MM.1S (cell line): ENCODE results near the gene NOVA1.

ENCODE experiments used
- DNase-seq: peaks from one replicate; pipeline ENCODE4 v3.0.0-alpha.2; 2015
- H2AFZ ChIP-seq: fragments of 300-600 bp; sonication (generic); 2 replicates; pipeline ENCODE4 v1.6.0; 2016; ENCODE audit warnings: antibody characterized with exemption, low read length
- H3F3A ChIP-seq: fragments of 300-600 bp; sonication (generic); 2 replicates; pipeline ENCODE4 v1.6.1; 2016; ENCODE audit warnings: mild to moderate bottlenecking, antibody characterized with exemption, low read length, moderate library complexity, mixed read lengths; ENCODE audit not compliant: insufficient read depth
- H3K27ac ChIP-seq: fragments of 300-600 bp; sonication (generic); 2 replicates; pipeline ENCODE4 v1.5.1; 2016; ENCODE audit warnings: mild to moderate bottlenecking, low read length
- H3K27me3 ChIP-seq: fragments of 300-600 bp; sonication (generic); replicated peaks from 2 replicates; pipeline ENCODE4 v1.6.0; 2016; ENCODE audit warnings: low read length; ENCODE audit not compliant: insufficient read depth
- H3K36me3 ChIP-seq: fragments of 300-600 bp; sonication (generic); replicated peaks from 2 replicates; pipeline ENCODE4 v1.6.1; 2016; ENCODE audit warnings: mild to moderate bottlenecking, low read length, mixed read lengths; ENCODE audit not compliant: insufficient read depth
- H3K4me1 ChIP-seq: fragments of 300-600 bp; sonication (generic); 2 replicates; pipeline ENCODE4 v1.6.1; 2016; ENCODE audit warnings: low read length, mixed read lengths
- H3K4me2 ChIP-seq: fragments of 300-600 bp; sonication (generic); 2 replicates; pipeline ENCODE4 v1.6.0; 2016; ENCODE audit warnings: low read depth, low read length
- H3K4me3 ChIP-seq: fragments of 300-600 bp; sonication (generic); 2 replicates; pipeline ENCODE4 v1.5.1; 2016; ENCODE audit warnings: low read length, mixed read lengths
- H3K79me2 ChIP-seq: fragments of 300-600 bp; sonication (generic); 2 replicates; pipeline ENCODE4 v1.6.1; 2016; ENCODE audit warnings: mixed run types, low read length, mixed read lengths
- H3K9ac ChIP-seq: fragments of 300-600 bp; sonication (generic); 2 replicates; pipeline ENCODE4 v1.6.1; 2016; ENCODE audit warnings: low read length, mixed read lengths
- H3K9me2 ChIP-seq: fragments of 300-600 bp; sonication (generic); replicated peaks from 2 replicates; pipeline ENCODE4 v1.6.1; 2016; ENCODE audit warnings: mild to moderate bottlenecking, low read length, mixed read lengths; ENCODE audit not compliant: insufficient read depth
- H3K9me3 ChIP-seq: fragments of 300-600 bp; sonication (generic); replicated peaks from 2 replicates; pipeline ENCODE4 v1.6.1; 2016; ENCODE audit warnings: mild to moderate bottlenecking, low read length, mixed read lengths; ENCODE audit not compliant: insufficient read depth
- H4K20me1 ChIP-seq: fragments of 300-600 bp; sonication (generic); 2 replicates; pipeline ENCODE4 v1.6.1; 2016; ENCODE audit warnings: mild to moderate bottlenecking, low read length, moderate library complexity, mixed read lengths; ENCODE audit not compliant: insufficient read depth
- CTCF ChIP-seq: fragments of 300-600 bp; sonication (generic); IDR thresholded peaks from 2 replicates; pipeline ENCODE4 v1.5.1; 2016; ENCODE audit warnings: antibody characterized with exemption, low read length, mixed read lengths
- EZH2 ChIP-seq: fragments of 300-600 bp; sonication (generic); optimal IDR thresholded peaks from 2 replicates; pipeline ENCODE3; 2017; ENCODE audit warnings: low read depth, mild to moderate bottlenecking, antibody characterized with exemption, low read length, mixed read lengths
- EZH2phosphoT487 ChIP-seq: fragments of 300-600 bp; sonication (generic); IDR thresholded peaks from 2 replicates; pipeline ENCODE4 v1.6.1; 2018; ENCODE audit warnings: antibody characterized with exemption, low read length

NOVA1 gene

DNA sequence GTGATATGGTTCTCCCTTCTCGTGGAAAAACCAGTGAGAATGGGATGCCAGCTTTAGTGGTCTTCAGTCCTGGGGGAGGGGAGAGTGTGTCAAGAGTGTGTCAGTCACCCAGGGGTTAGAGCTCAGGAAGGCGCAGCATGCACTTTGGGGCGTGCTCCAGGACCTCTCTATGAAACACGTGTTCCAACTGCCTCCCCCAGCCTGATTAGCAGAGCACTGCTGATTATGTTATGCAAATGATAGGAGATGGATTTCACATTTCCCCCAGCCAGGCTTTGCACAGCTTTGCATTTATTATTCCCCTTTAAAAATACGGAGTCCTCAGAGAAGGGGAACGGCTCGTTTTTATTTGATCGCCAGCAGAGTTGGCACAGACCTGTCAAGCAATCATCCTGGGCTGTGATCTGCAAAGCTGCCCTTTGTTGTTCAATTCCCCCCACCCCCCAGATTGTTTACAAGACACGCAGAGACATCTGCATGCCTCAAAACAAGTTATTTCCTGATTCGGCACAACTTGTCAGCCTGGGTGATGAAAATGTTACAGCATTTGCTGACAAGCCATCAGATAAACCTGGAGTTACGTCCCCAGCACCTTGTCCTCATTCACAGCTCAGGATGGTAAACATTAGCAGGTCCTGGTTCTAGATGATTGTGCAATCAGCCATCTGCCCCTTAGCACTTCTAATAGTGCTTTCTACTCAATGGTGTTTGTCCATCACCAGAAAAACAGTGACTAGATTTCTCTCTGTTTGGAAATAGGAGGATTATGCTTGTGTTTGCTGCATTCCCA lies 196.5 kb downstream of the NOVA1 start:
- H3K27me3 ChIP-seq: no peaks in the 10 kb centered on the region
- H4K20me1 ChIP-seq: no peaks in the 10 kb centered on the region
- no peaks in the 10 kb centered on the region for H3K9me3 ChIP-seq
- no peak overlapping the region for H3K27ac ChIP-seq
- H3K4me3 ChIP-seq: no peak overlapping the region
- no peak for DNase-seq
- no peak overlapping the region for H2AFZ ChIP-seq
- H3K4me1 ChIP-seq: no peaks in the 10 kb centered on the region
- no peaks in the 10 kb centered on the region for H3K9me2 ChIP-seq
- TF ChIP-seq EZH2 (no peak), CTCF (no peak), EZH2phosphoT487 (no peak)
- no peak overlapping the region for H3K9ac ChIP-seq
- H3K4me2 ChIP-seq: no peak overlapping the region
- no peaks in the 10 kb centered on the region for H3F3A ChIP-seq
- no peaks in the 10 kb centered on the region for H3K79me2 ChIP-seq
- no peaks in the 10 kb centered on the region for H3K36me3 ChIP-seq

DNA sequence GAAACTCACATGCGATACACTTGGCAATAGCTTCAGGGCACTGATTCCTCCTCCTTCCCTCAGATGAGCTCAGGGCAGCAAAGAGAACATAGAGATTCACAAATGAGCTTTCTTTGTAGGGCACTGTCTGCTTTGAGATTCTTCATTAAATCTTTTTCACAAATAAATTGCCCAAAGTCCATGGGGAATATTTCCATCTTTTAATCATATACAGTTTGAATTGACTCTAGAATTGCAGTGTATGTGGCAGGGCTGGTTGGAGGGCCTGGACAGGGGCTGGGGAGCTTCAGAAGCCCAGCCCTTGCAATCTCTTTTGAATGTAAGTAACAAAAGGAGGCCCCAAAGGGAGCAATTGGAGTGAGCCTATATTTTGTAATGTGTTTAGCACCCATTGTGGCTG lies 197.5 kb downstream of the NOVA1 start:
- Histone ChIP-seq H3K4me2 (no peak overlapping the region), H3K27me3 (no peaks in the 10 kb centered on the region), H3F3A (no peaks in the 10 kb centered on the region), H3K27ac (no peak overlapping the region), H3K4me1 (no peaks in the 10 kb centered on the region), H4K20me1 (no peaks in the 10 kb centered on the region), H3K9me3 (no peaks in the 10 kb centered on the region), H2AFZ (no peak overlapping the region), H3K79me2 (no peaks in the 10 kb centered on the region), H3K9me2 (no peaks in the 10 kb centered on the region), H3K9ac (no peak overlapping the region), H3K4me3 (no peak overlapping the region), H3K36me3 (no peaks in the 10 kb centered on the region)
- no peak for DNase-seq
- TF ChIP-seq CTCF (no peak), EZH2phosphoT487 (no peak)

GRCh38 chr14:26398616-26399015 lies 199.2 kb downstream of the NOVA1 start:
- no peak for DNase-seq
- Histone ChIP-seq H3K9ac (no peak overlapping the region), H3K4me1 (no peaks in the 10 kb centered on the region), H3K4me2 (no peak overlapping the region), H3K36me3 (no peaks in the 10 kb centered on the region), H2AFZ (no peak overlapping the region), H3K4me3 (no peak overlapping the region), H3K9me3 (no peaks in the 10 kb centered on the region), H4K20me1 (no peaks in the 10 kb centered on the region), H3F3A (no peaks in the 10 kb centered on the region), H3K27me3 (no peaks in the 10 kb centered on the region), H3K79me2 (no peaks in the 10 kb centered on the region), H3K27ac (no peak overlapping the region), H3K9me2 (no peaks in the 10 kb centered on the region)
- TF ChIP-seq EZH2 (no peak), CTCF (no peak), EZH2phosphoT487 (no peak)
